Stimulated activated naive B cell treated with anti-CD40 and anti-IgM and Interleukin-4, amounts not matched to agents 10 μg/mL and 1 μg/mL and 100 μg/mL, for 72 hours (primary cell): ENCODE data around the gene PIP5K1B.

Source experiments
- ATAC-seq, 2 donors: fragments of 150-1000 bp; cut with Tn5 transposase; replicated peaks; 2 replicates each; pipeline ENCODE4 v1.10.0; 2021; ENCODE audit warnings: moderate library complexity in 1 of 2
- DNase-seq: peaks from one replicate; pipeline ENCODE4 v3.0.0; 2021
- H3K27ac Mint-ChIP-seq: one replicate; pipeline ENCODE4 v1.8.0; 2022; ENCODE audit warnings: mild to moderate bottlenecking, mixed read lengths
- H3K27me3 Mint-ChIP-seq, 2 donors: one replicate each; pipeline ENCODE4 v1.8.0; 2022; ENCODE audit warnings: mixed read lengths in 2 of 2
- H3K36me3 Mint-ChIP-seq, 2 donors: one replicate each; pipeline ENCODE4 v1.8.0; 2022; ENCODE audit warnings: mixed read lengths in 2 of 2, mild to moderate bottlenecking in 1 of 2
- H3K4me1 Mint-ChIP-seq, 2 donors: one replicate each; pipeline ENCODE4 v1.8.0; 2022; ENCODE audit warnings: mixed read lengths in 2 of 2, mild to moderate bottlenecking in 1 of 2
- H3K4me3 Mint-ChIP-seq, 2 donors: one replicate each; pipeline ENCODE4 v1.8.0; 2022; ENCODE audit warnings: mild to moderate bottlenecking in 2 of 2, mixed read lengths in 2 of 2, moderate library complexity in 1 of 2
- H3K9me3 Mint-ChIP-seq, 2 donors: one replicate each; pipeline ENCODE4 v1.8.0; 2022; ENCODE audit warnings: mixed read lengths in 2 of 2, mild to moderate bottlenecking in 1 of 2

PIP5K1B gene

GRCh38 chr9:68780380-68780712 is 75.3 kb downstream of the PIP5K1B start:
- H3K27ac Mint-ChIP-seq = no peak overlapping the region

GRCh38 chr9:68780720-68781119 is 75.7 kb downstream of the PIP5K1B start:
- H3K9me3 Mint-ChIP-seq = no peaks in the 10 kb centered on the region
- no peak overlapping the region for H3K27ac Mint-ChIP-seq
- peaks cover 3% of the 10 kb centered on the region in 2 donors for H3K36me3 Mint-ChIP-seq
- ATAC-seq (no peak), DNase-seq (no peak)
- no peak overlapping the region for H3K4me3 Mint-ChIP-seq
- H3K27me3 Mint-ChIP-seq = no peaks in the 10 kb centered on the region
- peaks cover 2 to 4% of the 10 kb centered on the region in 2 donors for H3K4me1 Mint-ChIP-seq

More at GRCh38 chr9:68780380-68780712, 75.3 kb downstream of the PIP5K1B start:
- Mint-ChIP-seq H3K27me3 (no peaks in the 10 kb centered on the region), H3K4me3 (no peak overlapping the region), H3K9me3 (no peaks in the 10 kb centered on the region), H3K4me1 (peaks cover 3 to 4% of the 10 kb centered on the region in 2 donors), H3K36me3 (peaks cover under 1 to 3% of the 10 kb centered on the region in 2 donors)
- DNase-seq (no peak), ATAC-seq (no peak)

GRCh38 chr9:68781928-68782327 is 76.9 kb downstream of the PIP5K1B start:
- no peak overlapping the region for H3K4me3 Mint-ChIP-seq

GRCh38 chr9:68782546-68782945 is 77.5 kb downstream of the PIP5K1B start:
- H3K27me3 Mint-ChIP-seq = no peaks in the 10 kb centered on the region

More at GRCh38 chr9:68781928-68782327, 76.9 kb downstream of the PIP5K1B start:
- Mint-ChIP-seq H3K36me3 (peaks cover 6 to 11% of the 10 kb centered on the region in 2 donors), H3K9me3 (no peaks in the 10 kb centered on the region), H3K27ac (no peak overlapping the region), H3K27me3 (no peaks in the 10 kb centered on the region), H3K4me1 (peaks cover 2 to 4% of the 10 kb centered on the region in 2 donors)
- no peak for ATAC-seq
- DNase-seq = no peak

GRCh38 chr9:68785965-68786364 is 80.9 kb downstream of the PIP5K1B start:
- no peaks in the 10 kb centered on the region for H3K9me3 Mint-ChIP-seq
- no peak overlapping the region for H3K27ac Mint-ChIP-seq
- ATAC-seq (no peak), DNase-seq (no peak)
- H3K36me3 Mint-ChIP-seq = peaks cover 23 to 36% of the 10 kb centered on the region in 2 donors
- no peaks in the 10 kb centered on the region for H3K27me3 Mint-ChIP-seq
- no peak overlapping the region for H3K4me3 Mint-ChIP-seq
- peaks cover 3 to 22% of the 10 kb centered on the region in 2 donors for H3K4me1 Mint-ChIP-seq

More at GRCh38 chr9:68782546-68782945, 77.5 kb downstream of the PIP5K1B start:
- peaks cover 2 to 9% of the 10 kb centered on the region in 2 donors for H3K4me1 Mint-ChIP-seq
- no peaks in the 10 kb centered on the region for H3K9me3 Mint-ChIP-seq
- no peak overlapping the region for H3K4me3 Mint-ChIP-seq
- no peak for ATAC-seq
- no peak overlapping the region for H3K27ac Mint-ChIP-seq
- DNase-seq = no peak
- H3K36me3 Mint-ChIP-seq = peaks cover 10 to 17% of the 10 kb centered on the region in 2 donors

GRCh38 chr9:68791169-68791568 is 86.1 kb downstream of the PIP5K1B start:
- H3K4me3 Mint-ChIP-seq = no peak overlapping the region
- H3K27me3 Mint-ChIP-seq = no peaks in the 10 kb centered on the region
- H3K9me3 Mint-ChIP-seq = no peaks in the 10 kb centered on the region
- no peak for DNase-seq
- H3K27ac Mint-ChIP-seq = no peak overlapping the region
- H3K4me1 Mint-ChIP-seq = peaks cover 7 to 20% of the 10 kb centered on the region in 2 donors
- peaks cover 27 to 40% of the 10 kb centered on the region in 2 donors for H3K36me3 Mint-ChIP-seq
- ATAC-seq = no peak

GRCh38 chr9:68793605-68794343 is 88.7 kb downstream of the PIP5K1B start:
- ATAC-seq (peak; percentile 97 to 98), DNase-seq (peak; percentile 6)
- Mint-ChIP-seq H3K9me3 (no peaks in the 10 kb centered on the region), H3K36me3 (peaks cover 23 to 36% of the 10 kb centered on the region in 2 donors), H3K4me1 (peaks cover 23 to 28% of the 10 kb centered on the region in 2 donors), H3K27ac (no peak overlapping the region), H3K4me3 (no peak overlapping the region), H3K27me3 (no peaks in the 10 kb centered on the region)

GRCh38 chr9:68794898-68795297 is 89.9 kb downstream of the PIP5K1B start:
- Mint-ChIP-seq H3K27me3 (no peaks in the 10 kb centered on the region), H3K4me1 (peaks cover 28 to 35% of the 10 kb centered on the region in 2 donors), H3K4me3 (no peak overlapping the region), H3K27ac (no peak overlapping the region), H3K36me3 (peaks cover 27 to 41% of the 10 kb centered on the region in 2 donors), H3K9me3 (no peaks in the 10 kb centered on the region)
- DNase-seq = no peak
- no peak for ATAC-seq

- Mint-ChIP-seq H3K36me3 (peaks cover 27 to 41% of the 10 kb centered on the region in 2 donors), H3K4me1 (peaks cover 28 to 36% of the 10 kb centered on the region in 2 donors), H3K4me3 (no peak overlapping the region), H3K27me3 (no peaks in the 10 kb centered on the region), H3K9me3 (no peaks in the 10 kb centered on the region), H3K27ac (no peak overlapping the region)
- DNase-seq (no peak), ATAC-seq (no peak)
Observed at GRCh38 chr9:68795411-68795810, 90.4 kb downstream of the PIP5K1B start.

GRCh38 chr9:68797116-68797515 is 92.1 kb downstream of the PIP5K1B start:
- peak overlapping the region; percentile 28 for H3K27ac Mint-ChIP-seq
- H3K4me1 Mint-ChIP-seq = peaks cover 21 to 36% of the 10 kb centered on the region in 2 donors
- no peak for ATAC-seq
- no peak for DNase-seq
- no peaks in the 10 kb centered on the region for H3K27me3 Mint-ChIP-seq
- H3K9me3 Mint-ChIP-seq = no peaks in the 10 kb centered on the region
- no peak overlapping the region for H3K4me3 Mint-ChIP-seq
- peaks cover 17 to 26% of the 10 kb centered on the region in 2 donors for H3K36me3 Mint-ChIP-seq

GRCh38 chr9:68798423-68798822 is 93.4 kb downstream of the PIP5K1B start:
- Mint-ChIP-seq H3K9me3 (no peaks in the 10 kb centered on the region), H3K4me3 (peak overlapping the region in 1 of 2 donors; percentile 0), H3K4me1 (peaks cover 20 to 36% of the 10 kb centered on the region in 2 donors), H3K27ac (peak overlapping the region; percentile 26), H3K36me3 (peaks cover 16 to 24% of the 10 kb centered on the region in 2 donors), H3K27me3 (no peaks in the 10 kb centered on the region)
- DNase-seq (no peak), ATAC-seq (no peak)

GRCh38 chr9:68800836-68801235 is 95.8 kb downstream of the PIP5K1B start:
- ATAC-seq (no peak), DNase-seq (no peak)
- Mint-ChIP-seq H3K4me3 (no peak overlapping the region), H3K27me3 (no peaks in the 10 kb centered on the region), H3K4me1 (peaks cover 31 to 36% of the 10 kb centered on the region in 2 donors), H3K9me3 (no peaks in the 10 kb centered on the region), H3K36me3 (peaks cover 25 to 36% of the 10 kb centered on the region in 2 donors), H3K27ac (no peak overlapping the region)

GRCh38 chr9:68802525-68803015 is 97.5 kb downstream of the PIP5K1B start:
- Mint-ChIP-seq H3K4me1 (peaks cover 20 to 27% of the 10 kb centered on the region in 2 donors), H3K27ac (no peak overlapping the region), H3K9me3 (no peaks in the 10 kb centered on the region), H3K27me3 (no peaks in the 10 kb centered on the region), H3K4me3 (no peak overlapping the region), H3K36me3 (peaks cover 28 to 33% of the 10 kb centered on the region in 2 donors)
- ATAC-seq (peak; percentile 98 to 99), DNase-seq (peak; percentile 81)

GRCh38 chr9:68804911-68805889 is 100.2 kb downstream of the PIP5K1B start:
- peak overlapping the region; percentile 14 for H3K27ac Mint-ChIP-seq
- H3K9me3 Mint-ChIP-seq = no peaks in the 10 kb centered on the region
- no peak overlapping the region for H3K4me3 Mint-ChIP-seq
- H3K27me3 Mint-ChIP-seq = no peaks in the 10 kb centered on the region
- DNase-seq (no peak), ATAC-seq (no peak)
- peaks cover 22 to 30% of the 10 kb centered on the region in 2 donors for H3K36me3 Mint-ChIP-seq
- peaks cover 0 to 18% of the 10 kb centered on the region in 2 donors for H3K4me1 Mint-ChIP-seq
